ENCODE measurements around the gene HOXA3.

Gene HOXA3

DNA sequence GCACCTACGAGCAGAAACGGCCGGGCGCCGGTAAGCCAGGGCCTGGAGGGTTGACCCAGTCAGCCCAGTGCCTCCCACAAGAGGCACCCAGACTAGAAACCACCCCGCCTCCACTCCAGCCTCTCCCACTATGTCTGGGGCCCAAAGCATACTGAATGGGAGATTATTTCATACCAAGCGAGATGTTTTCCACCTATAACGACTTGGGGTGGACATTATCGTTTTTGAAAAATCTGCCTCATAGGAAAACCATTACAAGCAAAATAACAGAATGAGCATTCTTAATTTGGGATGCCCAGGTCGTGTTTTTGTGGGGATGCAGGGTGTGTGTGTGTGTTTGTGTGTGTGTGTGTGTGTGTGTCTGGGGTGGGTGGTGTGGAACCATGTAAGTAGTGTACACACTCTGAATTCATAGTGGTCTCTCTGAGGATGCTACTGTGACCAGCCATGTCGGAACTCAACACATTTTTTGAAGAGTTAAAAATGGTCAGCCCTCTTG, 6.4 kb downstream of the HOXA3 start:
- DNase-seq (ENCODE audit: low read depth in 1 of 2, low spot score in 1 of 2) = no peak

DNA sequence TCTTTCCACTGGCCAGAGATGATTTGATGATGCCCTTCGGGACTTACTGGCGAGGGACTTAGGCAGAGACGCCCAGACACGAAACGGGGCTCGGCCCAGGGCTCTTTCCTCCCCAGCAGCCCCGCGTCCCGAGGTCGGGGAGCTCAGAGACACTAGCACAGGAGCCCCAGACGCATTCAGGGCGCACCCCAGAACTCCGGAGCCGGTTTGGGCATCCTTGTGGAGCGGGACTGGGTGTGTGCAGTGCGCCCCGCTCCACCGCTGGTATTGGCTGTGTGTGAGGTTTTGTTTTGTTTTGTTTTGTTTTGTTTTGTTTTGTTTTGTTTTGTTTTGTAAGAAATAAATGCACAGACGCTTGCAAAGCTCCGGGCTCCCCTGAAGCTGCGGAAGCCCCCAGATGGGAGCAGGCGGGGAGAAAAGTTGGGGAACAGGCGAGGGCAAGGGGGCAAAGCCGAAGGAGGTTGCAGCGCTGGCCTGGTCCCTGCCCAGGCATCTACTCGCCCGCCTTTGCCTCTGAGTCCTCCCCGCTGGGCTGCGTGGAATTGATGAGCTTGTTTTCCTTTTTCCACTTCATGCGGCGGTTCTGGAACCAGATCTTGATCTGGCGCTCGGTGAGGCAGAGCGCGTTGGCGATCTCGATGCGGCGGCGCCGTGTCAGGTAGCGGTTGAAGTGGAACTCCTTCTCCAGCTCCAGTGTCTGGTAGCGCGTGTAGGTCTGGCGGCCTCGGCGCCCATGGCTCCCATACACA, 7.0 kb downstream of the HOXA3 start:
- DNase-seq (ENCODE audit: low read depth in 1 of 2, low spot score in 1 of 2) = no peak

DNA sequence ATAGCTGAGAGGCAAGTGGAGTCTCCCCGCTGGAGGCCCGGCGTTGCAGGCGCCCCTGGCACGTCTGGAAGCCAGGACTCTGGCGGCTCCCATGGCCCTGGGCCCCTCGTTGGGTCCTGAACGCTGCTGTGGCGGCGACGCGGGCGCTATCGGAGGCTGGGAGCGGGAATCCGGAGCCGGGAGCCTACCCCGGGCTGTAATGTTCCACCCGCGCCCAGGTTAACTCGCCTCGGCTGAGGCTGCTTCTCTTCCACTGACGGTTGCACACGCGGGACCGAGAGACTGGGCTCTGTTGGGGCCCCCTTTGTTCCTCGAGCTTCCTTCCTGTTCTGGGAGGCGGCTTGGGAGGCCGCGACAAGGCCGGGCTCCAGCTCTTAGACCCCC, 7.6 kb downstream of the HOXA3 start:
- DNase-seq (ENCODE audit: low read depth in 1 of 2, low spot score in 1 of 2) = no peak

DNA sequence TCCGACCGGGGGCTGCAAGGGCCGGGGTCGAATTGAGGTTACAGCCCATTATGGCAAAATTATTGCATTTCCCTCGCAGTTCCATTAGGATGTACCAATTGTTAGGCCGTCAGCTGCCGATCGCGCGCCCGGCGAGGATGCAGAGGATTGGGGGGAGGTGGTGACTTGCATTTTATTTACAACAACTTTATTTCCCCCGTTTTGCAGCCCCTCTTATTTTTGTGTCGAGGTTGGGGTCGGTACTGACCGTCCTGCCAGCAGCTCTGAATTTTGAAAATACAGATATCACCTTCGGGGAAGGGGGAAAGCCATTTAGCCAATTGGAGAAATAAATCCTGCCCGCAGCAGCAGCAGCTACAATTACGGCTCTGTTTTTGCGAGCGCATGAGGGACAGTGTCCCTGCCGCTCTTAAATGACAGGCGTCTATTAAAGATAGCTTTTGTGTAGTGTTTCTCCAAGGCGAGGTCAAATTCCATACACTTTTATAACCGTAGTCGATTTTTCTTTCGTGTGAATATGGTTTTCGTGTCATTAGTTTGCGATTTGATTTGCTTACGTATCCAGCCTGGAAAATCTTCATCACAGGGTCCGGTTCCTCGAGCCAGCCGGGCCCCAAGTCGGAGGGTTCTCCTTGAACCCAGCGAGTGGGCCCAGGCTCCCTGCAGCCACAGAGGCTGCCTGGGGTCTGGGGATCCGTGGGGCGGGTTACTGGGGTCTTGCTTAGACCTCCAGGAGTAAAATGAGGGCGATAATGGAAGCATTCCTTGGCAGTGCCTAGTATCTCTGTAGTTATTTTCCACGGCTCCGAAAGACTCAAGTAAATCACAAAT, 8.2 kb downstream of the HOXA3 start:
- no peak for DNase-seq (ENCODE audit: low read depth in 1 of 2, low spot score in 1 of 2)

DNA sequence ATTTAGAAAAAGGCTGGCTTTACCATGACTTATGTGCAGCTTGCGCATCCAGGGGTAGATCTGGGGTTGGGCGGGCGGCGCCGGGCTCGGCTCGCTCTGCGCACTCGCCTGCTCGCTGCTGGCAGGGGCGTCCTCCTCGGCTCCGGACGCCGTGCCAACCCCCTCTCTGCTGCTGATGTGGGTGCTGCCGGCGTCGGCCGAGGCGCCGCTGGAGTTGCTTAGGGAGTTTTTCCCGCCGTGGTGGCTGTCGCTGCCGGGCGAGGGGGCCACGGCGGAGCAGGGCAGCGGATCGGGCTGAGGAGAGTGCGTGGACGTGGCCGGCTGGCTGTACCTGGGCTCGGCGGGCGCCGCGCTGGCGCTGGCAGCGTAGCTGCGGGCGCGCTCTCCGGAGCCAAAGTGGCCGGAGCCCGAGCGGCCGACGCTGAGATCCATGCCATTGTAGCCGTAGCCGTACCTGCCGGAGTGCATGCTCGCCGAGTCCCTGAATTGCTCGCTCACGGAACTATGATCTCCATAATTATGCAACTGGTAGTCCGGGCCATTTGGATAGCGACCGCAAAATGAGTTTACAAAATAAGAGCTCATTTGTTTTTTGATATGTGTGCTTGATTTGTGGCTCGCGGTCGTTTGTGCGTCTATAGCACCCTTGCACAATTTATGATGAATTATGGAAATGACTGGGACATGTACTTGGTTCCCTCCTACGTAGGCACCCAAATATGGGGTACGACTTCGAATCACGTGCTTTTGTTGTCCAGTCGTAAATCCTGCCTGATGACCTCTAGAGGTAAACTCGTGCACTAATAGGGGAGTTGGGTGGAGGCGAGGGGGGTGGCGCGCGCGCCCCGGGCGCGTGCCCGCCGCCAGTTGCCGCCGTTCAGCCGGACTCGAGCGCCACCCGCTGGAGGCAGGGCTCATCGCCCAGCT, 9.1 kb downstream of the HOXA3 start, which contains the start of gene HOXA5:
Gene HOXA5, minus strand, starts transcription at position 659 of the 927 bp plus-strand sequence. Its CDS starts 74 bp downstream, at position 585.
- no peak for DNase-seq (ENCODE audit: low read depth in 1 of 2, low spot score in 1 of 2)

DNA sequence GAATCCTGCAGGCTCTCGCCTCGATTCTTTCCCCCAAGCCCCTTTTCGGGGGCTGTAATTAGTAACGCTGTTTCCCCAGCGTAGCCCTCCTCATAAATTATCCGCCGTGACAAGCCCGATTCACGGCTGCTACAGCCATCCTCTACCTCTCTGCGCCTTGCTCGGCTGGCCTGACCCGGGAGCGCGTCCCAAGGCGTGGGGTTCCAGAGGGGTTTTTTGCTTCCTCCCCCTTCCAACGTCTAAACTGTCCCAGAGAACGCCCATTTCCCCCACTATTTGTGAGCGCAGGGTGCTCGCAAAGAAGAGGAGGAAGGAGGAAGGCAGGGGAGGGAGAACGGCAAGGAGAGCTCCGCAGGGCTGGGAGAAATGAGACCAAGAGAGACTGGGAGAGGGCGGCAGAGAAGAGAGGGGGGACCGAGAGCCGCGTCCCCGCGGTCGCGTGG, 9.8 kb downstream of the HOXA3 start:
- DNase-seq (ENCODE audit: low read depth in 1 of 2, low spot score in 1 of 2) = no peak

DNA sequence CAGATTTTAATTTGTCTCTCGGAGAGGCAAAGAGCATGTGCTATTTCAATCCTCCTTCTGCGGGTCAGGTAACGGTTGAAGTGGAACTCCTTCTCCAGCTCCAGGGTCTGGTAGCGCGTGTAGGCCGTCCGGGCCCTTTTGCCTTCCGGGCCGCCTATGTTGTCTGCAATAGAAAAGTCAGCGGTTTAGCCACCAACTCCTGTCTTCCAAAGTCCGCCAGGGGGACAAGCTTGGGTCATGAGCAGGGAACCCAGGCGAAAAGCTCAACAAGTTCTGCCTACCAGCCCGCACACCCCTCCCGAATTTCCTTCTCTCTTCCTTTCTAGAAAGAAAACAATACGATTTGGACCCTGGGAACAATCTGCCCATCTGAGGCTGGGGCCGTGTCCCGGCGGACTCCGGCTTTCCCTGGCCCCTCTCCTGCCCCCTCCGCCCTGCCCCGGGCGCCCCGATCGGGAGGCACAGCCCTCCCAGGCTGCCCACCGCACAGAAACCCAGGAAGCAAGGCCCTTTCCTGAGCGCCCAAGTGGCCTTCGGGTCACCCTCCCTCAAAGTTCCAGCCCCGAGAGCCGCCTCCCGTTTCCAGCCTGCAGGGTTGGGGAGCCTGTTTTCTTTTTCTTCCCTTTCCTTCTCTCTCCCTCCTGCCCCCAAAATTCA, 10.3 kb downstream of the HOXA3 start:
- DNase-seq (ENCODE audit: low read depth in 1 of 2, low spot score in 1 of 2) = no peak

DNA sequence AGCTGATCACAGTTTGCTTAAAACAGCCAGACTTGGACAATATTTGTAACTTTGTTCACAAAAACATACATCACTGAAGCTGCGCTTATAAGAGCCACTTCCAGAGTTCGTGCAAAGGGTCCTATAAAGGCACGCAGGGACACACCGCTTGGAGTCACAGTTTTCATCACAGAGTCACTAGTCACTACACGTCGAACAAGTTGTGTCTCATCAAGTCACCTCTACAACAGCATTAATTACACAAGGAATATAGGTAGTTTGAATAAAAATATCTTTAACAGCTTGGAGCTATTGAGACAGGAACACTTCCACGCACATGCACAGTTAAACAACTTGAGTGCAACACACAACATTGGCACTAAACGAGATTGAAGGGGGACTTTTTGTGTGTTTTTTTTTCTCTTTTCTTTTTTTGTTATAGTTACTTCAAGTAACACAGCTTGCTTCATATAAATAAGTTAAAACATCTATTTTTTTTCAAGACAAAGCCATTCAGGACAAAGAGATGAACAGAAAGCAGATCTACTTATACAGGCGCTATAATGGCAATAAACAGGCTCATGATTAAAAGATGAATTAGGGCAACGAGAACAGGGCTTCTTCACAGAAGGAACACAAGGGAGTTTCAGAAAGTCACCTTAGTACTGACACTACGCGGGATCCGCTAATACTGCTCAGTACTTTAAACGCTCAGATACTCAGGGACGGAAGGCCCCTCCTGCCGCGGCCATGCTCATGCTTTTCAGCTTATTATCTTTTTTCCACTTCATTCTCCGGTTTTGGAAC, 11.1 kb downstream of the HOXA3 start:
- DNase-seq (ENCODE audit: low read depth in 1 of 2, low spot score in 1 of 2) = no peak

DNA sequence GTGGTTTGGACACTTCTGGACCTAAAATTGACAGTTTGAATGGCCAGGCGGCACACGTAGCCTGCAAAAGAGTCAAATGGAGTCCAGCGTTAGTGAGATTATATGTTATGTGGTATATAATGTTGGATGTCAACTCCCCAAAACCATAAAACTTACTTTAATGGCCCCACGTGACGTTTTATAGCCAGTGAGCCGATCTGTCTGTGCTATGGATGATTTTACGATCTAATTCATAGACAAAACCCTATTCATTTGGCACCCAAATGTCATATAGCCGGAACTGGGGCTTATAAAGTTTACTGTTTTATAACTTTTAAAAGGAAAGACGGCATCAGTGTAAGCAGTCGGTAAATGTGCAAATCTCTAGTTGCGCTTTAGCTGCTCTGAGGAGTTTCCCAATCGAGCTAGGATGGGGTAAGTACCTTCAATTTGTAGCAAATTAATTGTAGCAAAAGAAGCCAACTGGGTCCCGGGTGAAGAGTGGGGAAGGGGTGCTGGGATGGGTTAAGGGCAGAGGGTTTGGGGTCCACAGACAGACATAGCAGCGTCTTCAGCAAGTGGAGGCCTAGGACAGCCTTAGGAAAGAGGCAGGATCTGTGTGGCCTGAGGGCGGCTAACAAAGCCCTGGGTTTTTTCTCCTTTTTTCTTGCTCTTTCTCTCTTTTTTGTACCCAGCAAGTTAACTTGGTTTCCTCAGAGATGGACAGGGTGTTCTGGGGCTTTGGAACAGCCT, 12.1 kb downstream of the HOXA3 start:
- DNase-seq (ENCODE audit: low read depth in 1 of 2, low spot score in 1 of 2) = no peak

DNA sequence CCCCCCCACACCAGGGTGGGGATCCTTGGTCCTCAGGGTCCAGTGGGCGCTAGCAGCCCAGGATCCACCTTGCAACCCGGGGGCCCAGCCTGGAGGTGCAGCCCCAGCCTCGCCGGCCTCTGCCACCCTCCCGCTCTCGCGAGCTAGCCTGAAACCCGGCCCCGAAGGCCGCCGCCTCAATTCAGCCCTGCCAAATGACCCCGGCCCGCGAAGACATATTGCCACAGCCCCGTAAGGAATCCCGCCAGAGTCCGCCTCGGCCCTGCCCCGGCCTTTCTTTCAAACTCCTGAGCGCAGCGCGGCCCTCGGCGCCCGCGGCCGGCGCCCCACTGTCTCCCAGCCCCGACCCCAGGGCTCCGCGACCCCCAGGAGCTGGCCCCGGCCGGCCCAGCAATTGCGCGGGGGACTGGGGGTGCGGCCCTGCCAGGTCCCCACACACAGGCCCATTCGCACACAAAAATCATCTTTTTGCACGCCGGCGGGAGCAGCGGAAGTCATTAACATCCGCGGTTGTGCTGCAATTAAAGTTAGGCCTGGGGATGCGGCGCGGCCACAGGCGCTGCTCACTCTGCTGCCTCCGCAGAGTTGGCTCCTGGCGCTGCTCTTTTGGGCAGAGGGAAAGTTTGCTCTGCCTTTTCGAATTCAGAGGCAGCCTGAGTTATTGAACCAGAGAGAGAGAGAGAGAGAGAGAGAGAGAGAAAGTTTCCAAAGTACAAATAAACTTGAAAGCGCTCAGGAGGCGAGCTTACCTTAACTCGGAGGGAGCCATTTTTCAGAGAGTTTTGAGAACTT, 12.9 kb downstream of the HOXA3 start:
- no peak for DNase-seq (ENCODE audit: low read depth in 1 of 2, low spot score in 1 of 2)

DNA sequence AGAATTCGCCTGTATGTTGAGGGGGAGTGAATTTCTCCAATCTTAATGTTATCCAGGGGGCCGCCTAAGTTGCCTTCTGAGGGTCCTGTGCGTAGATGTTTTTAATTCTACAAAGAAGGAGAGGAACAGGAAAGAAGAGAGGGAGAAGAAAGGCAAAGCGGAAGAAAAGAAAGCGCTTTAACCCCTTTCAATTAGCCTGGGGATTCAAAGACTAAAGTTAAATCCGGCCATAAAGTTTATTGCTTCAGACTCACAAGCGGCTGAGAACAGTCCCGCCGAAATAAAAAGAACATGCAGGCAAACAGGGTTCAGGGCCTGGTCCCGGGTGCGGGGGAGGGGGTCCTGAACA, 13.4 kb downstream of the HOXA3 start:
- no peak for DNase-seq (ENCODE audit: low read depth in 1 of 2, low spot score in 1 of 2)

DNA sequence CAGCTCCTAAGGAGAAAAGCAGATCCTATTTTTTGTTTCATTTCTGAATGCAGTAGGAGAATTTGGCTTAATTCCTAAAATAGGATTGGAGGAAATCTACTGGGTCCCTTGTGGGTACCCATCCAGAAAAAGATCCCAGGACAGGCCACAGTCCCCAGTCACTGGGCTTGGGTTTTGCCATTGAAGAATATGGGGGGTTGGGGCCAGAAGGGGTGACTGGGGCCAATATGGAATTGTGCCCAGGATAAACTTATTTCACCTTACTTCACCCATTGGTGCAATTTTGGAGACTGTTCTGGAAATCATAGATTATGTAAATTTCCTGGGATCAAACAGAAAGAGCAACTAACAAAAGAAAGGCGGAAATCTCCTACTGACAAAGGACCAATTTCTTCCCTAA, 13.9 kb downstream of the HOXA3 start:
- no peak for DNase-seq (ENCODE audit: low read depth in 1 of 2, low spot score in 1 of 2)

DNA sequence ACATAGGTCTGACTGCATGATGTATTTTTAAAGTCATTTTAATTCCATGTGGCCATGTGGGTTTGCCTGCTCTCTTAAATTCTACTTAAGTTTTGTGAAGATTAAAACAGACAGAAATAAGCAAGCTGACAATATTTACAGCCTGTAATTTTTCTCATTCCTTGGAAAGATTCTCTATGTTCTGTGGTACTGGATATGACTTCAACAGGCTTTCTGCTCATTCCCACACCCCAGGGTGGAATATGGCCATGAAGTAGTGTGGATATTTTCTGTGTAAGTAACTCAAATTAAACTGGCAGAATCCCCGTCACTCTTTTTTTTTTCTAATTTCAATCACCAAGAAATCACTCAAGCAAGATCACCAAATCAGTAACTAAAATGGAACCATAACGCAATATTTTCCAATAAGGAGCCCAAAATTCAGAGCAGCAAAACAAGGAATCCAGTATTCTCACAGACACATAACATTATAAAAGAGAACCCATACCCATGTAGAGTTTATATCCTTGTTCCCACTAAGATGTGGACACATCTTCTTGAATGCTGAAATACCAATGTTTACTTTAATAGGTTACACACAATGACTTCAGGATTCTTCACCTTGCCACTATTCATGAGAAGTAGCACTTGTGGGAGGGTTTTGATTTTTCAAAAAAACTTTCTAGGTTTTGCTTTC, 14.6 kb downstream of the HOXA3 start:
- no peak for DNase-seq (ENCODE audit: low read depth in 1 of 2, low spot score in 1 of 2)

DNA sequence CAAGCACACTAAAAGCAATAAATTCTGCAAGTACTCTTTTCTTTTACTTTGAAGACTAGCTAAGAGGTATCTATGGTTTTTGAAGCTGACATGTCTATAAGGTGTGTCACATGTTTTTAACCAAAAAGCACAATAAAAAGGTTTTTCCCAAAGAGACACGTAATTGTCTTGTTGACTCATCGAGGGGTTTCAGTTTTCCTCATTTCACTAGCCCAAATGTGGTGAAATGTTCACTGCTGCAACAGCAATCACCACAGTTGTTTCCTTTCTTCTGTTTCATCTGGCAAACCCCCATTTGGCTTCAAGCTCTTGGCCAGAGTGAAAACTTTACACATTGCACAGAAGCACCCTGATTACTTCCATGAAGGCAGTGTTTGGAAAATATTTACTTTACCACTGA, 18.0 kb downstream of the HOXA3 start:
- DNase-seq (ENCODE audit: low read depth in 1 of 2, low spot score in 1 of 2) = no peak

DNA sequence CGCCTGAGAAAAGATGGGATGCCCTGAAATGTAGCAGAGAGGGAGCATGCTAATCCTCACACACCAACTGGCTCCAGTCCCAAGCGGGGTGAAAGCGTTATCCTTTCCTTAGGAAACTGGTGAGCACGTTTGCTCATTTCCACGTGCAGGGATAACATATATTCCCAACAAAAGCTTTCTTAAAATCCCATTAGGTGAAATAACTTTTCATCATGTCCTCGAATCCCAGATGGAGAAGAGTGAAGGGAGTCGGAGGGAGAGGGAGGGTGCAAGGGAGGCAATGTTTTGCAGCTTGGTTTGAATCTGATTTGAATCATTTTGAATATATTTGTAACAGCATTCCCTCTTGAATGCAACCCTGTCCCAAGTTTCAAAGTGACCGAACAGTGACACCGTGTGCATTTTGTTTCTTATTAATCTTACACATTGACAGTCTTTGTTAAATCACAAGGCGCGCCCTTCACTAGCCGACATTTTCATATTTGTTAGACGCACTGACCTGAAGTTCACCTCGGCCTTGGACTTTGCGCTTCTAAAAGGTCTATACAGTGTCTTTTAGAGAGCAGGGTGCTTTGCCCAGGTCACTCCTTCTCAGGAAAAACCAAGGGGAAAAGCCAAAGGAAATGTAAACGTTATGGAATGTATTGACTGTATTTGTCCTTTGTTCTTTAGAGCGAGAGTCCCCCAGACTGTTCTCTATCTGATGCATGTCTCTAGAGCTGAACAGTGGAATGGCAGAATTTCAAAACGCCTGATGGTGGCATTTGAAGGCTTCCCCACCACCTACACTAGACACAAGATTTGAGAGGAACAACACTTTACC, 18.8 kb downstream of the HOXA3 start:
- DNase-seq (ENCODE audit: low read depth in 1 of 2, low spot score in 1 of 2) = no peak

DNA sequence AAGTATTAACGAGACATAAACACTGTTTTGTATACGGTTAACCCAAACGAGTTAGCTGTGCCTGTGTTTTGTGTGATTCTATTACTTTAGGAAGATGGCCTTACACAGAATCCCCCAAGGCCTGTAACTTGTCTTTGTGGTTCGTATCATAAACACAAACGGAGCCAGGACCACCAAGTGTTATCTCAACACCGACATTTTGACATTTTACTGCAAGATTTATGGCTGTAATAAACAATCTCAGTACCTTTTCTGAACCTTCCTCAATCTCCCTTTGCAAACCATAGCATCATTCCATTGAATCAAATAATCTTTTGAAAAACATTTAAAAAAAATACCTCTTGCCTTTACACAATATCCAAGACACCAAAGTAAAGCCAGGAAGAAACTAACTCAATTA, 19.4 kb downstream of the HOXA3 start:
- DNase-seq (ENCODE audit: low read depth in 1 of 2, low spot score in 1 of 2) = no peak

DNA sequence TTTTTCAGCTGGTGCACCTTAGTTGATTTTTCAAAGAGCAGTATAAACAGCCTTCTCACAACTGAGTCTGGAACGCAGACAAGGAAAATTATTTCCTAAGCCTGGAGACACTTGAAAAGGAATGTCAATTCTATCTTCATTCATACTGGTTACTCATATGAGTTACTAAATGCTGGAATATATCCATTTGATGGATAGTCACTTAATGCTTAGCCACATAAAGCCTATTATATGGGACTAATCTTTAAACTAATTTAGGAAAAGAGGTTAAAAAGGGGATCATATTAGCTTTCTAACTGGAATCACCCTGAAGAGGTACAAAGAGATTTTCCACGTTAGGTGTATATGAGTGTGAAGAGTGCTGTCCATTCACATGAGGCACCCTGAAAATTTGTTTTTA, 20.2 kb downstream of the HOXA3 start:
- DNase-seq (ENCODE audit: low read depth in 1 of 2, low spot score in 1 of 2) = no peak
